Adrenal gland (tissue), 5 donors: ENCODE results near the gene ENTHD1.

Experiments used
- POLR2A ChIP-seq, 2 donors: fragments of 450-650 bp; IDR thresholded peaks; one replicate each; pipeline ENCODE4 v1.6.1; 2017; ENCODE audit warnings: antibody characterized with exemption in 2 of 2, mild to moderate bottlenecking in 2 of 2, moderate library complexity in 1 of 2
- TF ChIP-seq, protein P1 (sequence below), 6 experiments: fragments of 450-650 bp in 4 of 6; fragments of 200-600 bp in 2 of 6; sonication (generic) in 1 of 6; IDR thresholded peaks; 1 replicate in 5 of 6; 2 replicates in 1 of 6; pipeline versions ENCODE4 v1.5.1 to v1.8.0; 2016 to 2021; ENCODE audit warnings: antibody characterized with exemption in 6 of 6, mild to moderate bottlenecking in 2 of 6, moderate library complexity in 1 of 6
- donor health status: DM: no; HTN: no; CAD: no.

GRCh38 chr22:39877079-39877845 lies 16.3 kb downstream of the ENTHD1 start:
- TF ChIP-seq, protein P1, sequence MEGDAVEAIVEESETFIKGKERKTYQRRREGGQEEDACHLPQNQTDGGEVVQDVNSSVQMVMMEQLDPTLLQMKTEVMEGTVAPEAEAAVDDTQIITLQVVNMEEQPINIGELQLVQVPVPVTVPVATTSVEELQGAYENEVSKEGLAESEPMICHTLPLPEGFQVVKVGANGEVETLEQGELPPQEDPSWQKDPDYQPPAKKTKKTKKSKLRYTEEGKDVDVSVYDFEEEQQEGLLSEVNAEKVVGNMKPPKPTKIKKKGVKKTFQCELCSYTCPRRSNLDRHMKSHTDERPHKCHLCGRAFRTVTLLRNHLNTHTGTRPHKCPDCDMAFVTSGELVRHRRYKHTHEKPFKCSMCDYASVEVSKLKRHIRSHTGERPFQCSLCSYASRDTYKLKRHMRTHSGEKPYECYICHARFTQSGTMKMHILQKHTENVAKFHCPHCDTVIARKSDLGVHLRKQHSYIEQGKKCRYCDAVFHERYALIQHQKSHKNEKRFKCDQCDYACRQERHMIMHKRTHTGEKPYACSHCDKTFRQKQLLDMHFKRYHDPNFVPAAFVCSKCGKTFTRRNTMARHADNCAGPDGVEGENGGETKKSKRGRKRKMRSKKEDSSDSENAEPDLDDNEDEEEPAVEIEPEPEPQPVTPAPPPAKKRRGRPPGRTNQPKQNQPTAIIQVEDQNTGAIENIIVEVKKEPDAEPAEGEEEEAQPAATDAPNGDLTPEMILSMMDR (IDR thresholded peaks at IDR 0.05): no peak
- no peak for TF ChIP-seq POLR2A (IDR thresholded peaks at IDR 0.05)
